Right hindlimb (tissue), 1 donor: ENCODE measurements around the gene UPK3A.
A peak's percentile ranks its signal among the peaks of the same experiment; 100 is the strongest.

ENCODE experiments used
- DNase-seq: peaks from one replicate; pipeline ENCODE4 v3.0.0-alpha.2; 2018

The UPK3A gene

GRCh38 chr22:45332001-45332400 lies 47.3 kb downstream of the UPK3A start:
- no peak for DNase-seq

GRCh38 chr22:45334068-45334467 lies 49.3 kb downstream of the UPK3A start:
- DNase-seq = no peak

DNA sequence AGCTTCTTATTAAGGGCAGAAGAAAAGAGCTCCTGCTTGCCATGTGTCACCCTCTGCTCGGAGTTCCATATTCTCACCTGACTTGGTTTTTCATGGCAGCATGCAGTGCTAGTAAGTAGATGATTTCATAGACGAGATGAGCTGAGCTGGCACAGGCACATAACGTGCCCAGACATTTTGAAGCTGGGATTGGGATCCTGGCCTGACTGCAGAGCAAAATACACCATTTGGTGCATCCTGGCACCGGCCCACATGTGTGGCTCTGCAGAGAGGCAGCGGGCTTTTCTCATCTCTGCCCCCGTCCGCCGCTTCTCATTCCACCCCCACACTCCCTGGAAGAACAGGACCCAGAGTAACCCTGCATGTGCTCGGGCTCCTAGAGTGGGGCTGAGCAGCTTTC lies 49.8 kb downstream of the UPK3A start:
- DNase-seq = no peak

DNA sequence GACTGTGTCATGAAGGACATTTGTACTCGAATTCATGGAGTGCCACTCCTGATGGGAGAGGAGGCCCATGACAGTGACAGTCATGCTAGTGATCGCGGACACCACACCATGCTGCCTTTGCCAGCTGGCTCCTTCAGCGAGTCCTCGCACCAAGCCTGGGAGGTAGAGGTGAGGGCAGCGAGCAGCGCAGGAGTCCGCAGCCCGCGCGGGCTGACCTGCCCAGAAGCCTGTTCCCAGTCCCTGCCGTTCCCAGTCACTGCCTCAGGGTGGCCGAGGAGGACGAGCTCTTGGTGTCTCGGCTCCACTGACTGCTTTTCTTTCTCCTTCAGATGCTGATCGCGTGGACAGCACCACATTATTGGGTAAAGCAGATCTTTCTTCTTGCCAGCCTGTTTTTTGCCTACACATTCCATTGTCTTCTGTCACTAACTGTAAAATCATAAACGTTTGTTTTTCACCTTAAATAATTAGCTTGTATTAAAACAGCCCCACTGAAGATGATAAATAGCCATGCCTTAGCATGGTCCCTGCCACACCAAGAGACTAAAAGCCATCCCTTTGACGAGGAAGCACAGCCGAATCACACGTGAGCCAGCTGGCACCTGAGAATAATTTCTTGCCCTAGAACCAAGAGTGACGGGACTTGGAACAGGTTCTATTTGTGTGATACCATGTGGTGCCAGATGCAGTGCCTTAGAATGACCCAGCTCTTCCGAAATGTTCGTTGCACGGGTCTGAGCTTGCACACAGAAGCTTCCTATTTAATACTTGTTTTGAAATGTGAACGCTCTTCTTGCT lies 50.5 kb downstream of the UPK3A start:
- DNase-seq = no peak

DNA sequence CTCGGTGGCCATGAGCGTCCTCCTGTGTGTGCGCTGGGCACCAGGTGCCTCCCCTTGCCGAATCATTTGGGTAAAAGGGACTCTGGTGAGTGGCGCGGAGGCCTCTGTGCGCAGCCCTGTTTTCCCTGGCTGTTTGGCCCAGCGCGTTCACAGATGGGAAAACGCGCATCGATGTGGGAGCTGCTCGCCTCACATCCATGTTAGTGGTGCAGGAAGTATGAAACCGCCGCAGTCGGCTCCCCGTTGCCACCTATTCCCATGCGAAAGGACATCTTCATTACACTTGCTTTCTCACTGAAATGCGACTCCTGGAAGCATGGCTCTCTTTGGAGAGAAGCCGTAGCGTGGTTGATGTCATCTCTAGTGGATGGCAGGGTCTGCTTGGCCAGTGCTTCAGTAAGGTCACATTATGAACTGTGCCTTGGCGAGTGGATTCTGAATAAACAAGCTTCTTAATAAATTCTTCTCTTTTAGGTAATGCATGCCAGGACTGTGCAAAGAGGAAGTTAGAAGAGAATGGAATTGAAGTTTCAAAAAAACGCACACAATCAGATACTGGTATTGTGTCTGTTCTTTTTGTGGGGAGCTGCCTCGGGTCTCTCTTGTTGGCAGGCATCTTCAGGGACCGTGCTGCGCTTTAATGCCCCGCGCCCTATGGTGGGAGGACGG lies 51.2 kb downstream of the UPK3A start:
- no peak for DNase-seq

DNA sequence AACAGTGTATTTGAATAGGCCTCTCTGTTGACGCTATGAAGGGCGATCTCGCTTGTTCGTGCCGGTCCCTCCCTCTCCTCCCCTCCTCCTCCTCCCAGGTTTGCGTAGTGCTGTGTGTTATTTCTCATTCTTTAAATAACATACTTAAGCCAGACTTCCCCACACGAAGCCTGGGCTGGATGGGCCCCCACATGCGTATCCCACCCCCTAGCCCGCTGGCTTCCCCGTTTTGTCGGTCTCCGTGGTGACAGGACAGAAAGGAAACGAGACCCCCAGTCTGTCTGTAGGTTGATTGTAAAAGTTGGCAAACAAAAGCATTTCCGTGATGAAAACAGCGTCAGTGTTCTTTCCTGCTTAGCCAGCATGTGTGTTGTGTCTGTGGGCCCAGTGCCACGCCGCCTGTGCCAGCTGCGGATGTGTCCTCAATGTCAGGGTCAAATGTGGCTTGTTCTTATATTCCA lies 52.3 kb downstream of the UPK3A start:
- DNase-seq = peak; percentile 81

- DNase-seq = no peak
Observed at GRCh38 chr22:45337536-45337935, 52.8 kb downstream of the UPK3A start.

- no peak for DNase-seq
Observed at GRCh38 chr22:45338795-45339194, 54.0 kb downstream of the UPK3A start.

DNA sequence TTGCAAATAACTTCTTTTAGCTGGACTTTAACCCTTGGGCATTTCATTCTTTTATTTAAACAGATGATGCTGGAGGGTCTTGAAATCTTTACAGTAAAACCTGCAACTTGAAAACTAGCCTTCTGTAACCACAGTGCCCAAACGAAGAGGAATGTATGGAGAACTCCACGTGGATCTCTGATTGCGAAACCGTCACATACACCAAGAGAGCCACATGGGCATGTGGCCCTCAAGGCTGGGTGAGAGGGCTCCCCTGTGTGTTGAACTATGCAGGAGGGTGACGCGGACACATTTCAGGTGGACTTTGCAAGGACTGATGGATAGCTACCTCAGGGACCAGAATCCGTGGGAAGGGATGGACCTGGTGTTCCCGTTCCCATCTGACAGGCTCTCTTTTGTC lies 55.6 kb downstream of the UPK3A start:
- DNase-seq = no peak

- no peak for DNase-seq
Observed at GRCh38 chr22:45341498-45341897, 56.7 kb downstream of the UPK3A start.

- no peak for DNase-seq
Observed at GRCh38 chr22:45343143-45343542, 58.4 kb downstream of the UPK3A start.

- no peak for DNase-seq
Observed at GRCh38 chr22:45344334-45344733, 59.6 kb downstream of the UPK3A start.
